ENCODE results near the gene MLLT10.

- TF ChIP-seq CTCF (IDR thresholded peaks at IDR 0.05) (no peak), POLR2AphosphoS5 (IDR thresholded peaks at IDR 0.05) (no peak), POLR2A (IDR thresholded peaks at IDR 0.05) (no peak)
These were observed 235.0 kb downstream of the MLLT10 start for GRCh38 chr10:21769041-21769440.
